Dedifferentiated amniotic fluid mesenchymal stem cell (primary cell): Measurements from ENCODE around the gene SHISAL1.
"Not testable (repeated sequence)": the region's sequence is repeated elsewhere in the genome, so short reads cannot be mapped to it uniquely, and the experiment has no call there.

Source experiments
- DNase-seq: peaks from one replicate; pipeline ENCODE4 v3.0.0-alpha.2; 2016; ENCODE audit errors: extremely low spot score

Gene SHISAL1

DNA sequence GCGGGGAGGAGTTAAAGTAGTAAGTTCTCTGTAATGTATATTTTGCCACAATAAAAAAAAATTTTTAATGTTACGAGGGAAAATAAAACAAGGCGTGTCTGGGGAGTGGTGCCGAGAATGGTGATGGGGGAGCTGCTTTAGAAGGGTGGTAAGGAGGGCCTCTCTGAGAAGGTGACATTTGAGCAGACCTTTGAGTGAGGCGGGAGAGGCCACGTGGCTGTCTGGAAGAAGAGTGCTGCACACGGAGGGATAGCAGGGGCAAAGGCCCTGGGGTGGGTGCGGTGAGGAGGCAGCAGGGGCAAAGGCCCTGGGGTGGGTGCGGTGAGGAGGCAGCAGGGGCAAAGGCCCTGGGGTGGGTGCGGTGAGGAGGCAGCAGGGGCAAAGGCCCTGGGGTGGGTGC, 10.4 kb downstream of the SHISAL1 start:
- DNase-seq, result not testable (repeated sequence)

DNA sequence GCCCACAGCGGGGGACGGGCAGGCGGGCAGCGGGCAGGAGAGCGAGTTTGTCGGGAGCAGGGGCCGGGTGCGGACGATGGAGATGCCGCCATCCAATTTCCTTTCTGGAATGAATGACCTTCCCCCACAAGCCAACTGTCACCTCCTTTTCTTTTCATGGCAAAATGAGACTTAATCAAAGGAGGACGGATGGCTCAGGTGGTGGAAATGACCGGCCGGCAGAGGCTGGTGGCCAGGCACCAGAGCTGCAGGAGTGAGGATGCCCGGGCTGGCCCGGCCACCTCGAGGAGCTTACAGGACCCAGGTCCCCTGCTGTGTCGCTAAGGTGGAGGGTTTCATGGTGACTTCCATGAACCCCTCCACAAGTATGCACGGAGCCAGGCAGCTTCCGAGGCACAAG, 11.7 kb downstream of the SHISAL1 start:
- no peak for DNase-seq

DNA sequence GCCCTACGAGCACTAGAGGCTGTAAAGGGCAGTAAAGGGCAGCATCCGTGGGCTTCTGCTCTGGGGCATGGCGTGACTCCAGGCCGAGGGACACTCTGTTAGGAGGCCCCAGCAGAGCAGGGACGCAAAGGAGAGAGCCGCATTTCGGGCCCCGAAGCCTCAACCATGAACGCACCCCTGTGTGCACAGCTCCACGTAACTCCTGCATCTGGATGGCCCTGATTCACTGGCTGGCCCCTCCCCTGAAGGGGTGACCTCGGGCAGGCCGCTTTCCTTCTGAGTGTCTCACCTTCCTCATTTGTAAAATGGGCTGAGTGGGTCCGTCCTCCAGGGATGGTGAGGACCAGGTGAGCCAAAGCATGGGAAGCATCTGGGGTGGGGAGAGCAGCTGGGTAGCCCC, 13.6 kb downstream of the SHISAL1 start:
- DNase-seq, result no peak

DNA sequence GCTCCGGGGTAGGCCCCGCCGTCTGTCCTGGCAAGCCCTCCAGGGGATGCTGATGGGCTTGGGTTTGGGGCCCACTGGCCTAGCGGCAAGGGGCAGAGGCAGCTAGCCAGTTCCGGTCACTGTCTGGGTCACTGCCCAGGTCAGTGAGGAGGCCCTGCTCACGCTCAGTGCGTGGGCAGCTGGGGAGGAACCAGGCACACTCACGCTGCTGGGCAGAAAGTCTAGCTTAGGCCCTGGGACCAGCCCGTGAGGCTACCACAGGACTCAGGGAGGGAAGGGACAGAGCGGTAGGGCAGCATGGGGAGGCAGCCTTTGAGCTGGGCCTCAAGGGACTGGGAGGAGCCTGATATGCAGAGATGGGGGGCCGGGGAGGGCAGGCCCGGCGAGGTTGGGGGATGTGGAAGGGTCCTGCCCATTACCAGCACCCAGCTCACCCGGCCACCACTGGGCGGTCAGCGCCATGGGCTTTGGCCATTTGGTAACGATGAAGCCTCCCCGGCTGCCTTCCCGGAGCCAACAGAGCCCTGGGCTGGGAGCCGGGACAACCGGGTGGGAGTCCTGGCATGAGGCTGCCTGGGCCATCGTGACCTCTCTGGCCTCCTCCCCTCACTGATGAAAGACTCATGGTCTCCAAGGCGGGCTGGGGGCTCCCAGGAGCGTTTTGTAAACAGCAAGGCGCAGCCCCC, 14.2 kb downstream of the SHISAL1 start:
- no peak for DNase-seq

DNA sequence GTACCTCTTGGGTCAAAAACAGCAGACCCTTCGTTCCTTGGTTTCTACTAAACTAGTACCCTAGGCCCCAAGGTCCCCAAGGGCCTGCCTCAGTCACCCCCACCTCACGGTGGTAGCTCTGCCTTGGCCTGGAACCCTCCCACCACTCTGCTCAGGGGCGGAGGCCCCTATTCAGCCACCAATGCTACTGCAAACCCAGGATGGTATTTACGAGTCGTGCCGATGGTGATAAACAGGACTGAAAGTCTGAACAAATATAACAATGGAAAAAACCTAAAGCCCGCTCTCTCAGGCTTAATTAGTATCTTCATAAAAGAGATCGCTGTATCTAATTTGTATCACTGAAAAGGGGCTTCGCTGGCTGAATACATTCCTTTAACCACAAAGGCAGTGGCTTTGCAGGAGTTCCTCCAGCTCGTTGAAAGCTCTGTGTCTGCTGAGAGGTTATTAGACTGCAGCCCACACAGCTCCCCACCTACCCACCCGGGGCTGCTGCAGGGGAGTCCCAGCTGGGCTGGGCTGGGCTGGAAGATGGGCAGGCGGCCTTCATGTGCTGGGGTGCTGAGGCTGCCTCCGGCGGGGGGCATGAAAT, 15.2 kb downstream of the SHISAL1 start:
- DNase-seq, result no peak

DNA sequence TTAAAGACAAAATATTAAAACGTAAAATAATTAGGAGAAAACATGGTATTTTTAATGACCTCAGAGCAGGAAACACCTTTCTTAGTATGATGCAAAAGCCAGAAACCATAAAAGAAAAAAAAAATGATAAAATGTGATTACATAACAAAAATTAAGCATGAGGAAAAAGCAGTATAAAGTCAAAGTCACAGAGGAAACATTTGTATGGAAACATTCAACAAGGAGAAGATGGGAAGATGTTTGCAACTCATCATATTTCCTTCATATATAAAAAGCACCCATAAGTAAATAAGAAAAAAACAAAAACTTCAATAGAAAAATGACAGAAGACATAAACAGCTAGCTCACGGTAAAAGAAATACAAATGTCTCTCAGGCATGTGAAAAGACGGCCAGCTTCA, 17.3 kb downstream of the SHISAL1 start:
- DNase-seq, result no peak

DNA sequence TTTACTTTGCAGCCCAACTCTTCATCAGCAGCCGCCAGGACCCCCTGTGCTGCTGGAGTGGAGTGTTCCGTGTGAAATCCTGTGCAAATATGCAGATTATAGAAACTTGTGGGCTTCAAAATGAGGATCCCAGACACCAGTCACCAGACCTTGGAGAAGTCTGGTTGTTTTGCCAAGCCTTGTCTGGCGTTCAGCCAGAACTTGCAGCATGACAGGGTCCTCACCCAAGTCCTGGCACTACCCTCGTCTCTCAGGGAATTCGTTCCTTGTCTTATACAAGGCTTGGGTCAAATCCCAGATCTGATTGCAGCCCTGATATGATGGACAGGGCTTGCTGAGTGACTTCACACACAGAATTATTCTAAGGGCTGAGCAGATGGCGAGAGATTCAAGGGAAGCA, 18.9 kb downstream of the SHISAL1 start:
- DNase-seq, result no peak

DNA sequence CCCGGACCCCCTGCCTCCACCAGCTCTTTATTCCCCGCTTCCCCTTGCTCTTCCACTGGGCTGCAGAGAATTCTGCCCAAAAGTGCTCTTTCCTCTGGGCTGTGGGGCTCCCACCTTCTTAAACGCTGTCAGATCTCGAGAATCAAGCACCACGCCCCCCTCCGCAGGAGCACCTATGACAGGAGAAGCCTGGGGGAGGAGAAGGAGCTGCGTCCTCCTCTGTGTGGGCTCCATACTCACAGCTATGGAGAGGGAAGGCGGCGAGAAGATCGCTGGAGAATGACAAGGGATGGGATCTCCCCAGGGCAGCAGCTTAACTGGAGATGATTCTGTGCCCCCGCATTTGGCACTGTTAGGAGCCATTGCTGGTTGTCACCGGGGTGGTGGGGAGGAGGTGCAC, 19.7 kb downstream of the SHISAL1 start:
- DNase-seq, result no peak

DNA sequence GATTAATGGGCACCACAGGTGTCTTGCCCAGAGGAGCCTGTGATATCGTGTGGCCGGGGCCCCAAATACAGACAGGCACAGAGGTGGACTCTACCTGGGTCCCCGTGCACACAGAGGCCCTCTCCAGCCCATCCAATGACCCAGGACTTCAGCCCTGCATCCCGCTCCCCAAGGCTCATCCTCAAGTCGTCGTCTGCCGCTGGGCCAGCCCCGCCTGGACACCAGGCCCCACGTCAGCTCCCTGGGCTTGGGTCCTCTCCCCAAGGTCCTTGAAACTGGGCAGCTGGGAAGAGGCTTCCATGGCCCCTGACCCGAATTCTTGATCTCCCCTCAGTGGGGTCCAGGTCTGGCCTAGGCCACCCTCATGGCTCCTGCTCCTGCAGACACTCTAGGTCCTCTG, 20.2 kb downstream of the SHISAL1 start:
- DNase-seq, result no peak

DNA sequence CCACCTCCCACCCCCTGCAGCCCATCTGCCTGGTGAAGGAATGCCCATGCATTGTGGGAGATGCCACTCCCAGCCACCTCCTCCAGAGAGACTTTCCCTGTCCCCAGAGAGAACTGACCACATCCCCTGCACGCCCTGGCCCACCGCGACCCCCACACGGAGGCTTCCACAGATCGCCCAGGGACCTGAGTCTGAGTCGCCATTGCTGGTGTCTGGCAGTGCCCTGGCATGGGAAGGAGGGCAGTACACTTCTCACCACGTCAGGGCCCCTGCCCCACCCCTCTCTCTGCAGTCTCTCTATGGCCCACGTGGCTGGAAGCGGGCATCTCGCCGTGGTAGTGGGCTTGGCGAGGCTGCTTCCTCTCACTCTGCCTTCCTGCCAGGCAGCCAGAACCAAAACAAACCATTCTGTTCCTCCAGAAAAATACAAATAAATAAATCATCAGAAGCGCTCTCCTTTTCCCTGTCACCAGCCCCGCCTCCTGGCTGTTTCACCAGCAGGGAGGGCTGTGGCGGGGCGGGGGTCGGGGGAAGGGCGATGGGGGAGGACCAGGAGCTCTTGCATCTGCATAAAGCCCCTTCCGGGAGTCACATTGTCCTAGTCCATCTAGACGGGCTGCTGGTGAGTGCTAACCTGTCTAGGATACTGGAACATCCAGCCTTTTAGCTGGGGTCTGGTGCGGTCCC, 20.9 kb downstream of the SHISAL1 start:
- no peak for DNase-seq

DNA sequence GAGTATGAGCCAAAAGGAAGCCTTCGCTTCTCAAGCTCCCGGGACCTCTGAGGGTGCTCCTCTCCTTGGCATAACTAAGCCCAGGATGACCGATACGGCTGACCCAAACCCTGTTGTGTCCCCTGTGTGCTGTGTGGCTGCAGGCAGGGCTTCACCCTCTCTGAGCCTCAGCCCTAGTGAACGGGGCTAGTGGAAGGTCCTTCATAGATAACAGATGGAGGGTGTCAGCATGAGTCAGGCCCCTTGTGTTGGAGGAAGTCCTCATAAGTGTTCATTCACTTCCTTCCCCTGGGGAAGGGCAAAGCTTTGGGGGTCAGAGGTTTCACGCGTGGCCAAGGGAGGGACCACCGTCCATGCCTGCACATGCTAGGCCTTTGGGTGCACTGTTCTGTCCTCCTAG, 21.5 kb downstream of the SHISAL1 start:
- DNase-seq, result no peak

DNA sequence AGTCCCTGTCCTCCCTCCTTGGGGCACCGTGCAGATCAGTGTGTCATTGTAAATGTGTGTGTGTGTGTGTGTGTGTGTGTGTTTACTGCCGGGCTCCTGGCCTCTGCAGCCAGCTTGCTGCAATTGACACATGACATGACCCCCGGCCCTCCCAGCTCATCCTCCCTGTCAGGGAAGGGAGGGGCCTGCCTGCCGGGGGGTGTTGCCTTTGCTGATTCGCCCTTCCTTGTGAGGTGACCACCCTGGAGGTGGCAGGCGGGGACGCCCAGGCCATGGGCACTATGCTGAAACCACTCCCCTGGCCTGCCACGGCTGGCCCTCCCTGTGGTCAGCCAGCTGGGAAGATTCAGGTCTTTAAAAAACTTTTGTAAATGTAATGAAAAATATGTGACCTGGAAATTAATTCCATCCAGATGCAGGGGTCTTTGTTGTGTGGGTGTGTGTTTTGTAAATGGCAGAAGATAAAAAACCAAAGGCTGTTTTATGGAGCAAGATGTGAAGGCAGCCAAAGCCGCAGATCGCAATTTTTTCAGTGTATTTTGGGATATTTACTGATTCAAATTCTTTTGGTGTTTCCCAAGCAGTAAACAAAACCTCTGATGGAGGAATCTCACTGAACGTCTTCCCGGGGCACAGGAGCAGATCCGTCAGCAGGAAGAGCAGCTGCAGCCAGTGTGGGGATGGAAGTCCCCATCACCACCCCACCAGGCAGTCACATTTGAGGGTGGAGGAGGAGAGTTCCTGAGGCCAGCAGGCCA, 23.2 kb downstream of the SHISAL1 start:
- DNase-seq, result no peak

DNA sequence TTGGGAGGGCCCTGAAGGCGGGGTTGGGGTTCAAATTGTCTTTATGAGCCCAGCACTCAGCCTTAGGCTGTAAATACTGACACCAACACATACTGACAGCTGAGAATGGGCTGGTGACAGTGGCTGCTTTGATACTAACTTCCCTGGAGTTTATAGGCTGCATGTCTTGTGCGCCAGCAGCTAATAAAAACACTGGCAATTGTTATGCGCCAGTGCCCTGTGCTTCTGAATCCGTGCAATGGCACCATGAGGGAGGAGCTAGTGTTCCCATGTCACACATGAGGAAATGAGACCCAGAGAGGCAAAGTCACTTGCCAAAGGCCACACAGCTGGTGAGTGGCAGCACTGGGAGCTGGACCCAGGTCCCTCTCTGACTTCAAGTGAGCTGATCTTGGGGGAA, 23.8 kb downstream of the SHISAL1 start:
- no peak for DNase-seq

DNA sequence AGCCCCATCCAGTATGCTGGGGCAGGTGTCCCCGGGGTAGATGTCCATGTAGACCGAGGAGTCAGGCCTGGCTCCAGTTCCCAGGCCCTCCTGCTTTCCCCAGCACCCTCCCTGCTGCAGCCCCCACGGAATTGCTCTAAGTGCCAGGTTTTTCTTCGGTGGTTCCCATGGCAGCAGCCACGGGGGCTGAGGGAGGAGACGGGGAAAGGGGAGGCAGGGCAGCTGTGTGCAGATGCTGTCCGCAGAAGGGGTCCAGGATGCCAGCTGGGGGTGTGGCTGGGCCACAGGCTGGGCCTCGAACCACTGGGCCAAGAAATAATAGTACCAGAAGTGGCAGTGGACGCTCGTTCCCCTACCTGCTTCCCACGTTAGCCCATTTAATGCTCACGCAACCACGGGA, 25.0 kb downstream of the SHISAL1 start:
- DNase-seq, result no peak

DNA sequence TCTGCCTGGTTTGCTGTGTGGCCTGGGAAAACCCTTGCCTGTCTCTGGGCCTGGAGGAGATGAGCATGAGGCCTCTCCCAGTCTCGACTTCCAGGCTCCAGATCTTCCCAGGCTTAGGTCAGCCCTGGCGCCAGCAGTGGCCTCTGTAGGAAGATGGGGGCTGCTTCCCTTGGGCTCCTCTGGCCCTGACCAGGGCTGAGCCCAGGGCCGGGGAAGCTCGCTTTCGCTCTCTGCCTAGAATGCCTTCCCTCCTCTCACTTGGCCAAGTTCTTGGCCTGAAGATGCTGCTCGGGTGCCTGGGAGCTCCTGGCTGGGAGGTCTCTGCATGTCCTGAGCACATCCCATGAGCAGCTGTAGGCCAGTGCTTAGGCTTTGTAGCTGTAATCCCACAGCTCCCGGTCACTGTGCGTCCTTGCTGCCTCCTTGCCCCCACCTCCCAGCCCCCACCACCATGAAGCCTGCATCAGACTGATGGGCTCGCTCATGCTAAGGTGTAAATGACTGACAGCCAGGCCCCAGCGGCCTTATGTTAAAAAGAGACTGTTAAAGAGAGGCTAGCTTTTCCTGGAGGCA, 25.5 kb downstream of the SHISAL1 start:
- DNase-seq, result no peak

DNA sequence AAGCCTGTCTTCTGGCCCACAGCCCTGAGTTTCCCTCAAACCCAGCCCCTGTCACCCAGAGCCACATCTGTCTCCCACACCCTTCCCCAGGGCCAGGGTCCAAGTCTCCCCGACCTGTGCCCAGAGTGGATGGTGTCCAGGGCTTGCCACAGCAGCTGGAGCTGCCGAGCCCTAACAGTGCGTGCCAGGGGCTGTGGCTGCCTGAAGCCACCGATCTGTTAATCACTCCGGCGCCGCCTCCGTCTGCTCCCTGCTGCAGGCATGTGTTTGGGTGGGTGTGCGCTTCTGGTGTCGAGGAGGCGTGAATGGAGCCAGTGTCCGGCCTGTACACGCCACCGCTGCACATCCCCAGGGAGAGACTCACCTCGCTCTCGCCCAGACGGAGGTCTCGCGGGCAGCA, 26.1 kb downstream of the SHISAL1 start:
- no peak for DNase-seq

DNA sequence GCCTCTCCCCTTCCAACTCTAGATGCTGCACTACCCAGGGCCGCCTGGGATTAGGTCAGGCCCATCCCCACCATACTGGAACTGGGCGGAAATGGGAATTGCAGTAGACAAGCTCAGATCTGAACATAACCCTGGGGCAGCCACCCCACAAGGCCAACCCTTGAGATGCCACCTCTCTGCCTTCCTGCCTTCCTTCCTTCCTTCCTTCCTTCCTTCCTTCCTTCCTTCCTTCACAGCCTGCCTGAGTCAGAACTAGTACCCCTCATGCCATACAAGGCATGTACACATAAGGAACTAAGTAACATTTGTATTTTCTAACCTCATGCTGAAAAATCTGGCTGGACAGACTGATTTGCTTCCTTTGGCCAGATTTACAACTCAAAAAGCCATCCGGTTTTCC, 28.0 kb downstream of the SHISAL1 start:
- no peak for DNase-seq

DNA sequence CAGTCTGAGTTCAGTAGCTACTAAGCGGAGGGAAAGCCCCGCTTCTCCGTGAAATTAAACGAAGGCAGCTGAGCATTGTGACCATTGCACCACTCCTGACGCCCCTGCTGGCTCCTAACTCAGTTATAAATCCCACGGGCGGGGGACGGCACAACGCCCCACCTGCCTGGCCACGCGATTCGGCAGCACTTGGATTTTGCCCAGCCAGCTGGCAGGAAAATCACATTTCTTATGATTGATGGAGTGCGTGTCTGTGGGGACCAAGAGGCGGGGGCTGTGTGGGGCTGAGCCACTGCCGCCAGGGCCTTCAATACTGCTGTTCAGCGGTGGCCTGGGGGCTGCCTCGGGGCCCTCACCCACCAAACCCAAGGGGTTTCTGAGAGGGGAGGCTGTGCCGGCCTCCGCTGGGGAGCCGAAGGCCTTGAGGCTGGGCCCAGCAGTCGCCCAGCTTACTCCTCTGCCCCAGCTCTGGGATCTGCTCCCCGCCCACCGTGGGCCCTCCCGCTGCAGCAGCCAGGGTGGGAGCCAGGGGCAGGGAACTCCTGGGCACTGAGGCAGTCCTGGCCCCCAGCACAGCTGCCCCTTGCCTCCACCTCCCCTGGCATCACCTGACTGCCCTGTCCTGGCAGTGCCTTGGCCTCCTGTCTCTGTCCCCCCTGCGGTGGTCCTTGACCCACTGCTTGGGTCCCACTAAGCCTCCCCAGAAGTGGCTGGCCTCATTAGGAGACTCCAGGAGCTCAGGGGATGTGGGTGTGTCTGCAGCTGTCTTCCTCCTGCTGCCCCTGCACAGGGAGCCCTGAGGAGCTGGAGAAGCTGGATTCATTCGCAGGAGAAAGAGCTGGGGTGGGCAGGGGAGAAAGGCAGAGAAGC, 30.7 kb downstream of the SHISAL1 start:
- DNase-seq, result no peak

DNA sequence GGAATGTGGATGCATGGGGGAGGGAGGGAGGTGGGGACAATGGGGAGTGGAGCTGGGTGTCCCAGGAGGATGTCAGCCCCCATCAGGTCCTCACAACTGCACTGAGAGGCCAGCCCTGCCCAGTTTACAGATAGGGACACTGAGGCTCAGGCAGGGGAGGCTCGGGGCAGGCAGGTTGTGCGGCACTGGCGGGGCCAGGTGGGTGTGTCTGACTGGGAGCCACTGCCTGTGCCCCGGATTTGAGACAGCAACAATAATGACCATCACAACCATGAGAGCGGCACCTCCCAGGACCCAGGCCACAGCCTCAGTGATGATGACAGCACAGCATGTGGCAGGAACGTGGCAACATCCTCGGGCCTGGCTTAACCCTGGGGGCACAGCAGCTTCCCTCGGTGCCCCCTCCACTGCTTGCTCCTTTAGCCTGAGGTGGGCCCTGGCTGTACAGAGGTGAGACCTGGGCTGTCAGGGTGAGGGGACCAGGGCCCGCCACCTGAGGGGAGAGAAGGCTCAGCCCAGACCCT, 32.0 kb downstream of the SHISAL1 start:
- no peak for DNase-seq

DNA sequence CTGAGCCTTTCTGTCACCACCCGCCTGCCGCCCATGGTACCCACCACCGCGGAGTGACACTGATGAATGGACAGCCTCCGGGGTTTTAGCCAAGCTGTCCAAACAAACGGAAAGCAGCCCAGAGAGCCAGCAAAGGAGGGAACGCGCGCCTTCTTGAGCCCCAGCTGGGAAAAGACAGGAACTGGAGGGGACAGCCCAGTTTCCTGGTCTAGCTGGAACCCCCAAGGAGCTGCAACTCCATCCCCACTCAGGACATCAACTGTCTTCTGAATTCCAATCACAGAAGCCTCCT, 33.7 kb downstream of the SHISAL1 start:
- DNase-seq, result no peak
